Measurements from ENCODE around the gene EIF4E3.

GRCh38 chr3:71681224-71681668, 44.0 kb downstream of the EIF4E3 start:
- peak; percentile 42 to 75 (median 59) for TF ChIP-seq CTCF (IDR thresholded peaks at IDR 0.05)
- TF ChIP-seq POLR2A (IDR thresholded peaks at IDR 0.05): no peak
